Spleen (tissue), 7 donors: ENCODE measurements around the gene CNPY4.

ENCODE experiments used
- CTCF ChIP-seq, 11 experiments: fragments of 200-600 bp in 7 of 11; fragments of 450-650 bp in 4 of 11; sonication (generic) in 4 of 11; IDR thresholded peaks in 8 of 11; conservative IDR thresholded peaks in 3 of 11; 1 replicate in 7 of 11; 2 replicates in 4 of 11; pipeline versions ENCODE4 v1.4.0 to v1.8.0; 2016 to 2021; ENCODE audit warnings: antibody characterized with exemption in 11 of 11, inconsistent platforms in 4 of 11, mild to moderate bottlenecking in 1 of 11
- POLR2A ChIP-seq, 3 donors: fragments of 450-650 bp; IDR thresholded peaks; one replicate each; pipeline ENCODE4 v1.5.1; 2017; ENCODE audit warnings: antibody characterized with exemption in 3 of 3, mild to moderate bottlenecking in 1 of 3
- donor health status: DM: no; HTN: no; CAD: no; lungs with moderate emphysema.
- donor health status: DM: no; HTN: no; CAD: no.
- donor health status: DM: no; HTN: no; CAD: no.

- TF ChIP-seq CTCF (IDR thresholded peaks at IDR 0.05 in 8 of 11, conservative IDR thresholded peaks at IDR 0.05 in 3 of 11) (no peak), POLR2A (IDR thresholded peaks at IDR 0.05) (no peak)
Observed at GRCh38 chr7:100095289-100095688, 24.1 kb upstream of the CNPY4 start.
